Ishikawa (cell line): Measurements from ENCODE around the gene ICAM1.

Experiments
- CEBPB ChIP-seq: IDR thresholded peaks from 2 replicates; pipeline ENCODE4 v1.6.1; 2012
- CREB1 ChIP-seq: IDR thresholded peaks from 2 replicates; pipeline ENCODE4 v1.6.1; 2012; ENCODE audit warnings: low read depth
- EGR1 ChIP-seq: IDR thresholded peaks from 2 replicates; pipeline ENCODE4 v1.6.1; 2012
- EP300 ChIP-seq: IDR thresholded peaks from 2 replicates; pipeline ENCODE4 v1.6.1; 2012; ENCODE audit warnings: borderline replicate concordance
- FOXM1 ChIP-seq: IDR thresholded peaks from 2 replicates; pipeline ENCODE4 v1.6.1; 2012; ENCODE audit warnings: low read depth, borderline replicate concordance
- NFIC ChIP-seq: IDR thresholded peaks from 2 replicates; pipeline ENCODE4 v1.6.1; 2012
- RAD21 ChIP-seq: IDR thresholded peaks from 2 replicates; pipeline ENCODE4 v1.6.1; 2012; ENCODE audit warnings: low read depth
- REST ChIP-seq: IDR thresholded peaks from 2 replicates; pipeline ENCODE4 v1.6.1; 2012; ENCODE audit warnings: low read depth, mild to moderate bottlenecking
- TAF1 ChIP-seq: IDR thresholded peaks from 2 replicates; pipeline ENCODE4 v1.6.1; 2012; ENCODE audit warnings: low read depth, mild to moderate bottlenecking
- YY1 ChIP-seq: IDR thresholded peaks from 2 replicates; pipeline ENCODE4 v1.6.1; 2012; ENCODE audit warnings: low read depth
- ZBTB7A ChIP-seq: IDR thresholded peaks from 2 replicates; pipeline ENCODE4 v1.6.1; 2012; ENCODE audit warnings: low read depth
- TF ChIP-seq, protein P1 (sequence below): IDR thresholded peaks from 2 replicates; pipeline ENCODE4 v1.6.1; 2012
- TF ChIP-seq, protein P2 (sequence below): IDR thresholded peaks from 2 replicates; pipeline ENCODE4 v1.6.1; 2012

DNA sequence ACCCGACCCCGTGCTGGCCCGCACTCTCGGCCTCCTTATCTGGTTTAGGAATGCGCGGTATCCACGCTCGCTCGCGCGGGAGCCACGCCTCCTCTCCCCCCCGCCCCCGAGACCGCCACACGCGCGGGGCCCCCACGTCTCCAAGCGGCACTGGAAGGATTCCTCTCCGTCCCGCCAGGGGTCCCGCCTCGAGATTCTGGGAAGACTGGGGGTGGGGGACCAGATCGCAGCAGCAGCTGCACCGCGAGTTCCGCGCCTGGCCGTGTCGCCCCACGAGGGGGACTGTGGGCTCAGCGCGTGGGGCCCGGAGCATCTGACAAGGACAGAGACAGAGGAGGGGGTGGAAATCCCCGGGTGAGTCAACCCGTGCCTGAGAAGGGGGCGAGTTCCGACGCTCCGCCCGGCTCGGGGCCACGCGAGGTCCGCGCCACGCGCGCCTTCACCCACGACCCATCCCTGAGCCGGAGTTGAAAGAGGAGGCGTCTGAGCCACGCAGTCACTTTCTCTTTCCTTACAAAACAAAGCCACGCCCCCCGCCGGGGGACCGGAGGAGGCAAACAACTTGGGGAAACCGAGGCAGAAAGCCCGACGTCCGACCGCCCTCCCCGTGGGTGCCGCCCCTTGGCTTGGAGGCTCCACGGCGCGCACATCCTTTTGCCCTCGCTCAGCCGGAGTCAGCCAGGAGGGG, 40.6 kb upstream of the ICAM1 start:
- TF ChIP-seq EGR1 (no peak), ZBTB7A (peak; percentile 33; the same call in 1 of the 2 replicates), NFIC (no peak), FOXM1 (no peak), RAD21 (no peak), YY1 (no peak), EP300 (no peak), TAF1 (no peak), CREB1 (no peak), REST (no peak), CEBPB (no peak)
- TF ChIP-seq, protein P1, sequence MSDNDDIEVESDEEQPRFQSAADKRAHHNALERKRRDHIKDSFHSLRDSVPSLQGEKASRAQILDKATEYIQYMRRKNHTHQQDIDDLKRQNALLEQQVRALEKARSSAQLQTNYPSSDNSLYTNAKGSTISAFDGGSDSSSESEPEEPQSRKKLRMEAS: no peak
- TF ChIP-seq, protein P2, sequence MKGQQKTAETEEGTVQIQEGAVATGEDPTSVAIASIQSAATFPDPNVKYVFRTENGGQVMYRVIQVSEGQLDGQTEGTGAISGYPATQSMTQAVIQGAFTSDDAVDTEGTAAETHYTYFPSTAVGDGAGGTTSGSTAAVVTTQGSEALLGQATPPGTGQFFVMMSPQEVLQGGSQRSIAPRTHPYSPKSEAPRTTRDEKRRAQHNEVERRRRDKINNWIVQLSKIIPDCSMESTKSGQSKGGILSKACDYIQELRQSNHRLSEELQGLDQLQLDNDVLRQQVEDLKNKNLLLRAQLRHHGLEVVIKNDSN: no peak
